Vagina (tissue), 2 donors: ENCODE measurements around the gene SVIL. TPM values are rescaled to one million over a fixed set of nuclear protein-coding genes. Genes with fewer than 3 reads are reported as not detected.
"Not testable (repeated sequence)": the region's sequence is repeated elsewhere in the genome, so short reads cannot be mapped to it uniquely, and the experiment has no call there.

Experiments
- DNase-seq, 2 donors: peaks; one replicate each; pipeline ENCODE4 v3.0.0-alpha.2; 2017; ENCODE audit errors: extremely low spot score in 2 of 2
- H3K27ac ChIP-seq: fragments of 200-600 bp; sonication (generic); one replicate; pipeline ENCODE4 v1.5.1; 2019
- H3K27me3 ChIP-seq: fragments of 200-600 bp; sonication (generic); one replicate; pipeline ENCODE4 v1.5.1; 2019
- H3K36me3 ChIP-seq, 2 donors: fragments of 200-600 bp; sonication (generic); one replicate each; pipeline ENCODE4 v1.5.1; 2017 to 2019
- H3K4me1 ChIP-seq: fragments of 200-600 bp; sonication (generic); one replicate; pipeline ENCODE4 v1.5.1; 2019
- H3K4me3 ChIP-seq, 2 donors: fragments of 200-600 bp; sonication (generic); 1 replicate in 1 of 2; 2 replicates in 1 of 2; pipeline ENCODE4 v1.5.1; 2016 to 2019
- H3K9me3 ChIP-seq: fragments of 200-600 bp; sonication (generic); one replicate; pipeline ENCODE4 v1.5.1; 2019
- POLR2A ChIP-seq, 2 donors: fragments of 450-650 bp; IDR thresholded peaks; one replicate each; pipeline ENCODE4 v1.6.1; 2017; ENCODE audit warnings: antibody characterized with exemption in 2 of 2, mild to moderate bottlenecking in 2 of 2, moderate library complexity in 2 of 2
- POLR2AphosphoS5 ChIP-seq, 2 donors: sonication (generic); formaldehyde crosslinking; IDR thresholded peaks; one replicate each; pipeline ENCODE4 v1.9.0; 2017; ENCODE audit warnings: antibody characterized with exemption in 2 of 2, mild to moderate bottlenecking in 2 of 2, low read depth in 1 of 2; ENCODE audit not compliant: insufficient read depth in 1 of 2
- intact Hi-C: fragments of 100-400 bp; cut with DNase I; formaldehyde crosslinking; loops from one replicate; pipeline ENCODE4 v1.15.1; 2023
- total RNA-seq: library from RNA; depleted of rRNA; stranded (reverse); fragments of >200 nt; gene quantifications from one replicate; pipeline ENCODE4 v1.2.3, GENCODE V29; 2016
- TF ChIP-seq, protein P1 (sequence below), 3 experiments: fragments of 450-650 bp in 2 of 3; fragments of 200-600 bp in 1 of 3; sonication (generic) in 1 of 3; IDR thresholded peaks; one replicate each; pipeline ENCODE4 v1.5.1; 2017 to 2019; ENCODE audit warnings: antibody characterized with exemption in 3 of 3, mild to moderate bottlenecking in 2 of 3, moderate library complexity in 2 of 3

Gene SVIL
- total RNA-seq, 1 donor from 2014 or later: 111 TPM

DNA sequence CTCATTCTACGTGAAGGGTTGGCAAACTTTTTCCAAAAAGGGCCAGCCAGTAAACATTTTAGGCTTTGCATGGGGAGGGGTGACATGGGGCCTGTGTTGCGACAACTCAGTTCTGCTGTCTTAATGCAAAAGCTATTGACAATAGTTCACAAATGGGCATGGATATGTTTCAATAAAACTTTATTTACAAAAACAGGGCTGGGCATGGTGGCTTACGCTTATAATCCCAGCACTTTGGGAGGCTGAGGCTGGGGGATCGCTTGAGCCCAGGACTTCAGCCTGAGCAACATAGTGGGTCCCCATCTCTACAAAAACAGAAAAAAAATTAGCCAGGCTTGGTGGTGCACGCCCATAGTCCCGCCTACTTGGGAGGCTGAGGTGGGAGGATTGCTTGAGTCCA is 141.1 kb downstream of the SVIL start:
- intact Hi-C loops: no loop called here
- H3K27ac ChIP-seq: no peak overlapping the region
- peaks cover 0 to 73% of the 10 kb centered on the region in 2 donors for H3K36me3 ChIP-seq

DNA sequence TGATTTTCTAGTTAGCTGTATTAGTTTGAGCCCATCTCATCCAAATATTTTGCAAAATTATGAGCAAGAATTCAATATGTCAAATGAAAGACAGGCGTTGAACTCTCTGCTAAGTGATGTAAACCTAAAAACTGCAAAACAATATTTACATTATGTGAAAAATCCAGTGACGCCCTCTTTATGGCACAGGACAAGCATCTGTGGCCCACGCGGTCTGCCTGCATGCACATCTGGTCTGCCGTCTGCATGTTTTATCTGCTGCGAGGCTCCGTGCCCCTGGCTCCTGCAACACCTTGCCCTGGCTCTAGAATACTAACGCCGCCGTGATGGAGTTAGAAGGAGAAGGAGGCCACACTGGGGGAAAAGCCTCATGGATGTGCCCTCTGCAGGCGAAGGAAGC is 142.0 kb downstream of the SVIL start:
- peaks cover 0 to 72% of the 10 kb centered on the region in 2 donors for H3K36me3 ChIP-seq
- H3K27me3 ChIP-seq: no peaks in the 10 kb centered on the region
- TF ChIP-seq POLR2A (IDR thresholded peaks at IDR 0.05): no peak
- no peak for TF ChIP-seq POLR2AphosphoS5 (IDR thresholded peaks at IDR 0.05; ENCODE audit: insufficient read depth in 1 of 2, low read depth in 1 of 2)
- TF ChIP-seq, protein P1, sequence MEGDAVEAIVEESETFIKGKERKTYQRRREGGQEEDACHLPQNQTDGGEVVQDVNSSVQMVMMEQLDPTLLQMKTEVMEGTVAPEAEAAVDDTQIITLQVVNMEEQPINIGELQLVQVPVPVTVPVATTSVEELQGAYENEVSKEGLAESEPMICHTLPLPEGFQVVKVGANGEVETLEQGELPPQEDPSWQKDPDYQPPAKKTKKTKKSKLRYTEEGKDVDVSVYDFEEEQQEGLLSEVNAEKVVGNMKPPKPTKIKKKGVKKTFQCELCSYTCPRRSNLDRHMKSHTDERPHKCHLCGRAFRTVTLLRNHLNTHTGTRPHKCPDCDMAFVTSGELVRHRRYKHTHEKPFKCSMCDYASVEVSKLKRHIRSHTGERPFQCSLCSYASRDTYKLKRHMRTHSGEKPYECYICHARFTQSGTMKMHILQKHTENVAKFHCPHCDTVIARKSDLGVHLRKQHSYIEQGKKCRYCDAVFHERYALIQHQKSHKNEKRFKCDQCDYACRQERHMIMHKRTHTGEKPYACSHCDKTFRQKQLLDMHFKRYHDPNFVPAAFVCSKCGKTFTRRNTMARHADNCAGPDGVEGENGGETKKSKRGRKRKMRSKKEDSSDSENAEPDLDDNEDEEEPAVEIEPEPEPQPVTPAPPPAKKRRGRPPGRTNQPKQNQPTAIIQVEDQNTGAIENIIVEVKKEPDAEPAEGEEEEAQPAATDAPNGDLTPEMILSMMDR (IDR thresholded peaks at IDR 0.05): no peak
- H3K9me3 ChIP-seq: no peaks in the 10 kb centered on the region
- no peak overlapping the region for H3K27ac ChIP-seq
- intact Hi-C loops: no loop called here
- H3K4me3 ChIP-seq: no peak overlapping the region
- no peaks in the 10 kb centered on the region for H3K4me1 ChIP-seq
- DNase-seq: peak in 1 of 2 donors; percentile 18

More for the DNA sequence above, 141.1 kb downstream of the SVIL start:
- TF ChIP-seq, protein P1 (IDR thresholded peaks at IDR 0.05): no peak
- TF ChIP-seq POLR2A (IDR thresholded peaks at IDR 0.05) (no peak), POLR2AphosphoS5 (IDR thresholded peaks at IDR 0.05; ENCODE audit: insufficient read depth in 1 of 2, low read depth in 1 of 2) (no peak)
- no peak for DNase-seq
- no peaks in the 10 kb centered on the region for H3K27me3 ChIP-seq
- H3K4me1 ChIP-seq: no peaks in the 10 kb centered on the region
- no peak overlapping the region for H3K4me3 ChIP-seq
- no peaks in the 10 kb centered on the region for H3K9me3 ChIP-seq

DNA sequence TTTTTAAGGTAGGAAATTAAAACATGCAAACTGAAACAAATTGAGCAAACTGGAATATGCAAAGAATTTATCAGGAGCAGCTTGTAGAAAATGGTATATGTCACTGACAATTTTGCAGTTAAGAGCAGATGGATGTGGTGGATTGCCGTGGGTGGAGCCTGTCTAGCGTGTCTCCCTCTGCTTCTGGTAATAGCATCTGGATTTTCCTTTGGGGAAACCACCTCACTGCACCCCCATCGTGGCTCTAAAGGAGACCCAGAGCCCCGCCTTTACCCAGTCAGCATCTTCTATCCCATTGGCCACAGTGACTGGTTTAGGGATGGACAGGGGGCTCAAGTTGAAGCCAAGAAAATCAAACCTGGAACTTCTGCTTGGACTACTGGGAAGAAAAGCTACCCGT is 142.9 kb downstream of the SVIL start:
- Histone ChIP-seq H3K9me3 (no peaks in the 10 kb centered on the region), H3K27me3 (no peaks in the 10 kb centered on the region), H3K27ac (no peak overlapping the region), H3K4me3 (no peak overlapping the region), H3K36me3 (peaks cover 0 to 79% of the 10 kb centered on the region in 2 donors), H3K4me1 (no peaks in the 10 kb centered on the region)
- DNase-seq: peak in 1 of 2 donors; percentile 62
- intact Hi-C loops: no loop called here
- TF ChIP-seq POLR2A (IDR thresholded peaks at IDR 0.05) (no peak), POLR2AphosphoS5 (IDR thresholded peaks at IDR 0.05; ENCODE audit: insufficient read depth in 1 of 2, low read depth in 1 of 2) (no peak)
- TF ChIP-seq, protein P1 (IDR thresholded peaks at IDR 0.05): no peak

GRCh38 chr10:29490781-29491280 is 143.9 kb downstream of the SVIL start:
- H3K27ac ChIP-seq, intact Hi-C loops, H3K9me3 ChIP-seq, H3K4me3 ChIP-seq, H3K27me3 ChIP-seq, H3K4me1 ChIP-seq: not testable (repeated sequence)
- H3K36me3 ChIP-seq: peaks cover 0 to 90% of the 10 kb centered on the region in 2 donors
- DNase-seq: peak in 1 of 2 donors; percentile 27

- peak in 1 of 2 donors; percentile 22 for DNase-seq
These were observed 146.3 kb downstream of the SVIL start for GRCh38 chr10:29488471-29488870.

GRCh38 chr10:29487884-29488266 is 146.9 kb downstream of the SVIL start:
- intact Hi-C loops, H3K9me3 ChIP-seq, H3K4me3 ChIP-seq, DNase-seq, H3K4me1 ChIP-seq, H3K27me3 ChIP-seq, H3K27ac ChIP-seq: not testable (repeated sequence)
- H3K36me3 ChIP-seq: peaks cover 0 to 84% of the 10 kb centered on the region in 2 donors

More at GRCh38 chr10:29488471-29488870, 146.3 kb downstream of the SVIL start:
- H3K4me3 ChIP-seq, intact Hi-C loops, H3K27me3 ChIP-seq, H3K27ac ChIP-seq, H3K4me1 ChIP-seq, H3K9me3 ChIP-seq: not testable (repeated sequence)
- H3K36me3 ChIP-seq: peaks cover 0 to 84% of the 10 kb centered on the region in 2 donors

DNA sequence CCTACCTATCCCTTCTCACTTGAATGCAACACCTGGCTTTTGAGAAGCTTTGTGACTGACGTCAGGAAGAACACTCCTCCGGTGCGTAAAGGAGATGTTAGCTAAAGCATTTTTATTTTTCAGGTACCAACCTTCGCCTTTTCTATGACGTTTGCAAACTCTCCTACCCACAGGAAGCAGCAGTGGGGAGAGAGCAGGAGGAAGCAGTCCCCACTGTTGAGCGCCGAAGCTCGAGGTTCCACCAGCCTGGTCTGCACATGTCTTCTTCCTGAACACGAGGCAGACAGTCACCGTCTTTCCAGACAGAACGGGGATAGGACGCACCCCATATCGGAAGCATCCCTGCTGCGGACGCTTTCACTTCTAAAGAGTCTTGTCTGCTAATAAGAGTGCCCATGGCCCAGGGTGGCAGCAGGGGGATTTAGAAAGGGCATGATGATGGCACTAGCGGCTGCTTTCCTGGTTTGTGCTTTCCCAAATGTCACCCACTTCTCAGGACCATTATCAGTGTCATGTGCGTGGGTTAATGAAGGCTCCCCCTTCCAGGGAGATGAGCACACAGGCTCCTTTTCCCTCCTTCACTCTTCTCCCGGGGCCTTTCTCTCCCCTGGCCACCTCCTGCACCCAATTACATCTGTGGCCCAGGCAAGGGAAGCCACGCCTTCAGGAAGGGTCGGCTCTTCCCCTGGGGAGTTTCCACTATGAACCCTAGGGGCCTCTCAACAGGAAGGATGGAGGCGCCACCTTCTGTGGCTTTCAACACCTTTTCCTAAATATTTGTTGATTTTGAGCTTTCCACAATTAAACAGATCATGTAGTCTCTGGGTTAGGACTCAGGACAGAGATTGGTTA is 147.5 kb downstream of the SVIL start:
- peaks cover 0 to 84% of the 10 kb centered on the region in 2 donors for H3K36me3 ChIP-seq
- H3K27ac ChIP-seq: not testable (repeated sequence)
- DNase-seq: peak in 1 of 2 donors; percentile 77

More for the DNA sequence above, 147.5 kb downstream of the SVIL start:
- H3K4me3 ChIP-seq, H3K4me1 ChIP-seq, H3K9me3 ChIP-seq, H3K27me3 ChIP-seq, intact Hi-C loops: not testable (repeated sequence)
